ENCODE measurements around the gene OSBP.

Gene OSBP

DNA sequence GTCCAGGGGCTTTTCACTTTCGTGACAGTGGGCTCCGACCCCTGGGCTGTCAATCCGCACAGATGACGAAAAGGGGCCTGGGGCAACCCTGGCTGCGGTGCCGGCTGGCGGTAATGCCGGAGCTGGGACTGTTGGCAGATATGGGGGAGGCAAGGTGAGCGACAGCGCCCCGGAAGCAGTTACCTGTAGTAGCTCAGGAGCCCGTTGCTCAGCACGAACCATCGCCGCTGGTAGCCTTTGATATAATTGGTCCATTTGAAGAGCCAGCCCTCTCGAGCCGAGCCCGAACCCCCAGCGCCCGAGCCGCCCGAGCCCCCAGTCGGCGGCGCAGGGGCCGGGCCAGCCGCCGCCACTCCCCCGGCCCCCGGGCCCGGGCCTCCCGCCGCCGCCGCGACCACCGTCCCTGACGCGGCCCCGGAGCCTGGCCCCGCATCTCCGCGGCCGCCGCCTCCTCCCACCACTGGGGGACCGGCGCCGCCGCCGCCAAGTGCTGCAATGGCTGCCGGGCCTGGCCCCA, 396 bp downstream of the OSBP start:
- TF ChIP-seq, protein P1, sequence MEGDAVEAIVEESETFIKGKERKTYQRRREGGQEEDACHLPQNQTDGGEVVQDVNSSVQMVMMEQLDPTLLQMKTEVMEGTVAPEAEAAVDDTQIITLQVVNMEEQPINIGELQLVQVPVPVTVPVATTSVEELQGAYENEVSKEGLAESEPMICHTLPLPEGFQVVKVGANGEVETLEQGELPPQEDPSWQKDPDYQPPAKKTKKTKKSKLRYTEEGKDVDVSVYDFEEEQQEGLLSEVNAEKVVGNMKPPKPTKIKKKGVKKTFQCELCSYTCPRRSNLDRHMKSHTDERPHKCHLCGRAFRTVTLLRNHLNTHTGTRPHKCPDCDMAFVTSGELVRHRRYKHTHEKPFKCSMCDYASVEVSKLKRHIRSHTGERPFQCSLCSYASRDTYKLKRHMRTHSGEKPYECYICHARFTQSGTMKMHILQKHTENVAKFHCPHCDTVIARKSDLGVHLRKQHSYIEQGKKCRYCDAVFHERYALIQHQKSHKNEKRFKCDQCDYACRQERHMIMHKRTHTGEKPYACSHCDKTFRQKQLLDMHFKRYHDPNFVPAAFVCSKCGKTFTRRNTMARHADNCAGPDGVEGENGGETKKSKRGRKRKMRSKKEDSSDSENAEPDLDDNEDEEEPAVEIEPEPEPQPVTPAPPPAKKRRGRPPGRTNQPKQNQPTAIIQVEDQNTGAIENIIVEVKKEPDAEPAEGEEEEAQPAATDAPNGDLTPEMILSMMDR (IDR thresholded peaks at IDR 0.05; ENCODE audit: extremely low read depth, missing control alignments), result no peak
- peak; percentile 47 for DNase-seq (ENCODE audit: low spot score)

DNA sequence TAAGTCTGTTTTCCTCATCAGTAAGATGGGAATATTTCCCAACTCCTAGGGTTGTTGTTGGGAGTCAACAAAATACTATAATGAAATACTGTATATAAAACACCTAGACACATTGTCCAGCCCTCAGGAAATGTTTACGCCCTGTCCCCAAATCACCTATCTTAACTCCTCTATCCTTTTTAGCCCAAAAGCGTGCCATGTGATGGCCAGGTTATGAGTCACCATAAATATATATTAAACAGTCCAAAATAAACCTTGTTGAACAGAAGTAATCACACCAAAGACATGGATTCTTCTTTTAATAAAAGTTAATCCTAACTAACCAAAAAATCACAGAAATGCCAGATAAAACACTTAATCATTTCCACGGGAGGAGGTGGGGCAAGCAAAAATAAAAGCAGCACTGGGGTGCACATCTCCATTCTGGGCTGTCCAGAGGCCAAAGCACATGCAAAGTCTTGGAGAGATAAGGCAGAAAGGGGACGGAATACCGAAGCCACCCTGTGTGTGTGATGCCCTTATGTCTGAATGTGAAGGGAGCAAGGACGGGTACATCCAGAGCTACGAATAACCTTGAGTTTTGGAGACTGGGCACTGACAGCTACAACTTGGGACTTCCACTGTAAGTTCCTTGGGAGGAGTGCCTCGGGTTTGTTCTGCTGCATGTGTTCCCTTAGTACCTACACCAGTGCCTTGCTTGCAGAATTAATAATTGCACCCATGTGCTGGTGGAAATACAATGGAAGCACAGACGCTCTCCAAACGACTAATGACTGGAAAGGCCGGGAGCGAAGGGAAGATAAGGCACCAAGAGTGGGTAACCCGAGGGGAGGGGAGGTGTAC, 1.1 kb downstream of the OSBP start:
- no peak for DNase-seq (ENCODE audit: low spot score)
- TF ChIP-seq, protein P1 (IDR thresholded peaks at IDR 0.05; ENCODE audit: extremely low read depth, missing control alignments), result no peak

DNA sequence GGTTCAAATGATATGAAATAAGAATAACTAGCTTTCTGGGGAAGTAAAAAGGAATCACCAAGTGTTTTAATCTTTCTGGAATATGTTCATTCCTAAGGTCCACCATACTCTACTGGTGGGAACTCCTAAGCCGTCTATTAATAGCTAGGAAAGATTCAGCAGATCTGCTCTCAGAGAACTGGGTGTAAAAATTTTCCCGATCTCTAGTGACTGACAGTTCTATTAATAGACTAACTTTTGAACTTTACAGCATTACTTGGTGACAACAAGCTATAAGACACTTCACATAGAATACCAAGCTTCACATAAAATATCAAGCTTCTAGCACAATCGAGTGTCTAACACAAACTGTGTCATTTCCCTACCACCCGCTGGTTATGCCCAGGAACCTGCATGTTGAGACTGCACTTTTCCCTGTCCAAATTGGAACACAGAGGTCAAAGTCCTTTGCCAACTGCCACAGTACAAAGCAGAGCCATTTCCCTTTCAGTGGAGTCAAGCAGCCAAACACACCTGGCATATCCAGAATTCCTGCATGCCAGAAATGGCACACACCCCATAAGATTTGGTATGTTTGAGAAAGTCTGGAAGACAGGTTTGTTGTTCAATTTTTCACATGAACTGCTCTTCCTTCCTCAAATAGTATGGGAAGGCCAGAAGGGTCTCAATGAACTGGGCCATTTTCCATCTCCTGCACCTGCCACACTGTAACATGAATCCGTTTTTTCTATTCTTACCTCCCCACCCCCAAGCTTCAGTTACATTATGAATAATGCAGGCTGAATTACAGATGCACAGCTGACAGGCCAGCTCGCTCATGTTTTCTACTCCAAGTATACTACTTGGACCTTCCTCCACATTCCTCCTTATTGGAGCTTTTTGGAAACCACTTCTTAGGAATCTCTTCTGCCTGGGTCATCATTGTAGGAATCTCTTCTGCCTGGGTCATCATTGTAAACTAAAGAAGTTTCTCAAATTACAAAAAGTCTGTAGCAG, 3.7 kb downstream of the OSBP start:
- TF ChIP-seq, protein P1 (IDR thresholded peaks at IDR 0.05; ENCODE audit: extremely low read depth, missing control alignments), result no peak
- no peak for DNase-seq (ENCODE audit: low spot score)

DNA sequence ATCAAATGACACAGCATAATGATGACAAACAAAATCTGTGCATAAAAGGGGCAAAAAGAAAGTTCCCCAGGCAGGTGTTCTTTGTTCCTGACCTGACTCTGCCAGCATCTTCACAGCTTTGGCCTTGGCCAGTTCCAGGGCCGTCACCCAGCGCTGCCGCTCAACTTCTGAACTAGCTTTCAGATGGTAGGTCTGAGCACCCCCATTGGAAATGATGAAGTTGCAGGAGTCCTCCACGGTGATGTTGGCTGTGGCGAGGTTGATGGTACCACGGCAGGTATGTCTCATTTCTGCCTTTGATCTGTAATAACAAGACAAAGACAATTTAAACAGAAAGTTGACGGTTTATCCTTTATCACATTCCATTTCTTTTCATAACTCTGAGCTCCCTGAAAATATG, 5.3 kb downstream of the OSBP start:
- TF ChIP-seq, protein P1 (IDR thresholded peaks at IDR 0.05; ENCODE audit: extremely low read depth, missing control alignments), result no peak
- DNase-seq (ENCODE audit: low spot score), result no peak

DNA sequence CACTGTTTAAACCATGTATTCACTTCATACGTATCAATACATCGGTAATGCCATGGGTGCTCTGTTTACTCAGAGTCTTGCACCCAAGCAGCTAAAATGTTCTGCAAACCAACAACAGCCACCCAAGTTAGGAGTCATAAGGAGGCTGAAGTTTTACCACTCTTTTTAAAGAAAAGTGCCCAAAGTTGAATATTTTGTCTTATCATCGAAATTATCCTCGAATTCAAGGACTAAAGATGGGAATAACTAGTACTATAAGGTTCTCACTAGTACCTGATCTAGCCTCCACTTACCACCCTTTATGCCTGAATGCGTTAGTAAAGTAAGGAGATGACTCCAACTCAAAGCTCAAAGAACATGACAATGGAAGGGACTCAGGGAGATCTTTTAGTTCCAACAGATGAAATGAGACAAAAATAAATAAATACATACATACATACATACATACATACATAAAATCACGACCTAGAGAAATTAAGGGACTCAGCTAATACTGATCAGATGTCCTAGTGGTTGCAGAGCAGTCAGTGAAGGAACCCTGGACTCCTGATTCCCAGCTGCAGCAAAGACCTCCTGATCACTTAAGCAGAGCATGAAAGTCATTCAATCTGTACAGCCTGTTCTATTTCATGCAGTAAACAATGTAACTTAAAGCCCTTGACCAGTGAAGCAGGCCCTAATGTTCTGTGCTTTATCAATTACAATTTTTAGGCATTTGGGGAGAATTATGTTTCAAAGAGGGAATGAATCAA, 7.7 kb downstream of the OSBP start:
- TF ChIP-seq, protein P1 (IDR thresholded peaks at IDR 0.05; ENCODE audit: extremely low read depth, missing control alignments), result no peak
- no peak for DNase-seq (ENCODE audit: low spot score)

DNA sequence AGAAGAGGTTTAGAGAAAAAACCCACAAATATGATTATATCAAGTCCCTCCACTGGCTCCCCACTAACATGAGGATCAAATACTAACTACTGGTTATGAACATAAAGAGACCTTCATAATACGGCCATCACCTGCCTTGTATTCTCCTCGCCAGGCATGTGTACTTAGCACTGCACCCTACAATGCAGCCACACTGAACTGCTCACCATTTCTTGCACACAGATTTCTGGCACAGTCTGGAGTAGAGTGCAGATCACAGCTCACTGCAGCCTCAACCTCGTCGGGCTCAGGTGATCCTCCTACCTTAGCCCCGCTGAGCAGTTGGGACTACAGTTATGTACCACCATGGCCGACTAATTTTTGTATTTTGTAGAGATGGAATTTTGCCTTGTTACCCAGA, 13.1 kb downstream of the OSBP start:
- TF ChIP-seq, protein P1 (IDR thresholded peaks at IDR 0.05; ENCODE audit: extremely low read depth, missing control alignments), result no peak
- no peak for DNase-seq (ENCODE audit: low spot score)

Measured in GM20000 (cell line).